ENCODE data around the gene SPIN4.

- TF ChIP-seq, protein P1, sequence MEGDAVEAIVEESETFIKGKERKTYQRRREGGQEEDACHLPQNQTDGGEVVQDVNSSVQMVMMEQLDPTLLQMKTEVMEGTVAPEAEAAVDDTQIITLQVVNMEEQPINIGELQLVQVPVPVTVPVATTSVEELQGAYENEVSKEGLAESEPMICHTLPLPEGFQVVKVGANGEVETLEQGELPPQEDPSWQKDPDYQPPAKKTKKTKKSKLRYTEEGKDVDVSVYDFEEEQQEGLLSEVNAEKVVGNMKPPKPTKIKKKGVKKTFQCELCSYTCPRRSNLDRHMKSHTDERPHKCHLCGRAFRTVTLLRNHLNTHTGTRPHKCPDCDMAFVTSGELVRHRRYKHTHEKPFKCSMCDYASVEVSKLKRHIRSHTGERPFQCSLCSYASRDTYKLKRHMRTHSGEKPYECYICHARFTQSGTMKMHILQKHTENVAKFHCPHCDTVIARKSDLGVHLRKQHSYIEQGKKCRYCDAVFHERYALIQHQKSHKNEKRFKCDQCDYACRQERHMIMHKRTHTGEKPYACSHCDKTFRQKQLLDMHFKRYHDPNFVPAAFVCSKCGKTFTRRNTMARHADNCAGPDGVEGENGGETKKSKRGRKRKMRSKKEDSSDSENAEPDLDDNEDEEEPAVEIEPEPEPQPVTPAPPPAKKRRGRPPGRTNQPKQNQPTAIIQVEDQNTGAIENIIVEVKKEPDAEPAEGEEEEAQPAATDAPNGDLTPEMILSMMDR (IDR thresholded peaks at IDR 0.05 in 2 of 3, conservative IDR thresholded peaks at IDR 0.05 in 1 of 3; ENCODE audit: control insufficient read depth in 2 of 3, extremely low read depth in 1 of 3, insufficient read depth in 1 of 3, low read depth in 3 of 3, low read length in 3 of 3), result no peak
- TF ChIP-seq SIN3A (IDR thresholded peaks at IDR 0.05; ENCODE audit: low read depth, low read length) (no peak), GABPA (IDR thresholded peaks at IDR 0.05; ENCODE audit: low read depth) (no peak), TARDBP (IDR thresholded peaks at IDR 0.05; ENCODE audit: borderline replicate concordance) (no peak), SMC3 (IDR thresholded peaks at IDR 0.05; ENCODE audit: borderline replicate concordance, low read length) (no peak), CHD2 (IDR thresholded peaks at IDR 0.05; ENCODE audit: borderline replicate concordance, low read depth, low read length) (no peak)
- TF ChIP-seq, protein P2, sequence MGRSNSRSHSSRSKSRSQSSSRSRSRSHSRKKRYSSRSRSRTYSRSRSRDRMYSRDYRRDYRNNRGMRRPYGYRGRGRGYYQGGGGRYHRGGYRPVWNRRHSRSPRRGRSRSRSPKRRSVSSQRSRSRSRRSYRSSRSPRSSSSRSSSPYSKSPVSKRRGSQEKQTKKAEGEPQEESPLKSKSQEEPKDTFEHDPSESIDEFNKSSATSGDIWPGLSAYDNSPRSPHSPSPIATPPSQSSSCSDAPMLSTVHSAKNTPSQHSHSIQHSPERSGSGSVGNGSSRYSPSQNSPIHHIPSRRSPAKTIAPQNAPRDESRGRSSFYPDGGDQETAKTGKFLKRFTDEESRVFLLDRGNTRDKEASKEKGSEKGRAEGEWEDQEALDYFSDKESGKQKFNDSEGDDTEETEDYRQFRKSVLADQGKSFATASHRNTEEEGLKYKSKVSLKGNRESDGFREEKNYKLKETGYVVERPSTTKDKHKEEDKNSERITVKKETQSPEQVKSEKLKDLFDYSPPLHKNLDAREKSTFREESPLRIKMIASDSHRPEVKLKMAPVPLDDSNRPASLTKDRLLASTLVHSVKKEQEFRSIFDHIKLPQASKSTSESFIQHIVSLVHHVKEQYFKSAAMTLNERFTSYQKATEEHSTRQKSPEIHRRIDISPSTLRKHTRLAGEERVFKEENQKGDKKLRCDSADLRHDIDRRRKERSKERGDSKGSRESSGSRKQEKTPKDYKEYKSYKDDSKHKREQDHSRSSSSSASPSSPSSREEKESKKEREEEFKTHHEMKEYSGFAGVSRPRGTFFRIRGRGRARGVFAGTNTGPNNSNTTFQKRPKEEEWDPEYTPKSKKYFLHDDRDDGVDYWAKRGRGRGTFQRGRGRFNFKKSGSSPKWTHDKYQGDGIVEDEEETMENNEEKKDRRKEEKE (IDR thresholded peaks at IDR 0.05), result no peak
- TF ChIP-seq, protein P3, sequence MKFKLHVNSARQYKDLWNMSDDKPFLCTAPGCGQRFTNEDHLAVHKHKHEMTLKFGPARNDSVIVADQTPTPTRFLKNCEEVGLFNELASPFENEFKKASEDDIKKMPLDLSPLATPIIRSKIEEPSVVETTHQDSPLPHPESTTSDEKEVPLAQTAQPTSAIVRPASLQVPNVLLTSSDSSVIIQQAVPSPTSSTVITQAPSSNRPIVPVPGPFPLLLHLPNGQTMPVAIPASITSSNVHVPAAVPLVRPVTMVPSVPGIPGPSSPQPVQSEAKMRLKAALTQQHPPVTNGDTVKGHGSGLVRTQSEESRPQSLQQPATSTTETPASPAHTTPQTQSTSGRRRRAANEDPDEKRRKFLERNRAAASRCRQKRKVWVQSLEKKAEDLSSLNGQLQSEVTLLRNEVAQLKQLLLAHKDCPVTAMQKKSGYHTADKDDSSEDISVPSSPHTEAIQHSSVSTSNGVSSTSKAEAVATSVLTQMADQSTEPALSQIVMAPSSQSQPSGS (IDR thresholded peaks at IDR 0.05; ENCODE audit: low read length), result no peak
Observed at GRCh38 chrX:63363788-63364187, 12.7 kb upstream of the SPIN4 start.

All from GM12878 (cell line).